ENCODE measurements around the gene AUTS2. TPM values are rescaled to one million over a fixed set of nuclear protein-coding genes. Genes with fewer than 3 reads are reported as not detected.

The AUTS2 gene
- polyA plus RNA-seq, 3 donors = 0.08 to 0.35 TPM; not detected in 1

GRCh38 chr7:69753981-69754380 lies 155.7 kb downstream of the AUTS2 start:
- Mint-ChIP-seq H3K27ac (no peak overlapping the region), H3K36me3 (no peaks in the 10 kb centered on the region), H3K4me3 (no peak overlapping the region), H3K9me3 (no peaks in the 10 kb centered on the region), H3K4me1 (peaks cover 4% of the 10 kb centered on the region), H3K27me3 (ENCODE audit: low read depth in 3 of 3) (peaks cover 0 to 1% (median 1%) of the 10 kb centered on the region in 3 donors)
- Histone ChIP-seq H3K9me3 (replicated peaks in 1 of 2; ENCODE audit: control insufficient read depth in 1 of 2, insufficient read depth in 1 of 2, low read length in 2 of 2) (no peaks in the 10 kb centered on the region), H2AFZ (ENCODE audit: insufficient read depth, low read depth, low read length, poor library complexity, severe bottlenecking) (no peak overlapping the region), H4K20me1 (ENCODE audit: insufficient read depth, low read length) (no peaks in the 10 kb centered on the region), H3K4me3 (replicated peaks in 1 of 3; ENCODE audit: low read depth in 2 of 3, low read length in 3 of 3) (no peak overlapping the region), H3K36me3 (replicated peaks in 1 of 2; ENCODE audit: control insufficient read depth in 1 of 2, insufficient read depth in 2 of 2, low read length in 2 of 2) (no peaks in the 10 kb centered on the region), H3K4me1 (ENCODE audit: control insufficient read depth in 1 of 2, insufficient read depth in 2 of 2, low read length in 2 of 2) (no peaks in the 10 kb centered on the region), H3K27me3 (ENCODE audit: control insufficient read depth in 2 of 2, insufficient read depth in 2 of 2, low read length in 2 of 2) (no peaks in the 10 kb centered on the region), H3K27ac (ENCODE audit: low read depth in 1 of 2, low read length in 2 of 2) (no peak overlapping the region), H3K79me2 (ENCODE audit: insufficient read depth, low read length) (no peaks in the 10 kb centered on the region), H3K9ac (ENCODE audit: insufficient read depth, low read length, poor library complexity, severe bottlenecking) (no peak overlapping the region), H3K4me2 (replicated peaks; ENCODE audit: extremely low read depth, low read length, poor library complexity, severe bottlenecking) (no peak overlapping the region)
- WGBS (ENCODE audit: insufficient coverage) = no CpG with 5 or more reads among the region's 2 CpGs
- intact Hi-C loops (cut with micrococcal nuclease) = no loop called here
- TF ChIP-seq, protein P1, sequence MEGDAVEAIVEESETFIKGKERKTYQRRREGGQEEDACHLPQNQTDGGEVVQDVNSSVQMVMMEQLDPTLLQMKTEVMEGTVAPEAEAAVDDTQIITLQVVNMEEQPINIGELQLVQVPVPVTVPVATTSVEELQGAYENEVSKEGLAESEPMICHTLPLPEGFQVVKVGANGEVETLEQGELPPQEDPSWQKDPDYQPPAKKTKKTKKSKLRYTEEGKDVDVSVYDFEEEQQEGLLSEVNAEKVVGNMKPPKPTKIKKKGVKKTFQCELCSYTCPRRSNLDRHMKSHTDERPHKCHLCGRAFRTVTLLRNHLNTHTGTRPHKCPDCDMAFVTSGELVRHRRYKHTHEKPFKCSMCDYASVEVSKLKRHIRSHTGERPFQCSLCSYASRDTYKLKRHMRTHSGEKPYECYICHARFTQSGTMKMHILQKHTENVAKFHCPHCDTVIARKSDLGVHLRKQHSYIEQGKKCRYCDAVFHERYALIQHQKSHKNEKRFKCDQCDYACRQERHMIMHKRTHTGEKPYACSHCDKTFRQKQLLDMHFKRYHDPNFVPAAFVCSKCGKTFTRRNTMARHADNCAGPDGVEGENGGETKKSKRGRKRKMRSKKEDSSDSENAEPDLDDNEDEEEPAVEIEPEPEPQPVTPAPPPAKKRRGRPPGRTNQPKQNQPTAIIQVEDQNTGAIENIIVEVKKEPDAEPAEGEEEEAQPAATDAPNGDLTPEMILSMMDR (IDR thresholded peaks at IDR 0.05) = no peak
- no peak for DNase-seq

DNA sequence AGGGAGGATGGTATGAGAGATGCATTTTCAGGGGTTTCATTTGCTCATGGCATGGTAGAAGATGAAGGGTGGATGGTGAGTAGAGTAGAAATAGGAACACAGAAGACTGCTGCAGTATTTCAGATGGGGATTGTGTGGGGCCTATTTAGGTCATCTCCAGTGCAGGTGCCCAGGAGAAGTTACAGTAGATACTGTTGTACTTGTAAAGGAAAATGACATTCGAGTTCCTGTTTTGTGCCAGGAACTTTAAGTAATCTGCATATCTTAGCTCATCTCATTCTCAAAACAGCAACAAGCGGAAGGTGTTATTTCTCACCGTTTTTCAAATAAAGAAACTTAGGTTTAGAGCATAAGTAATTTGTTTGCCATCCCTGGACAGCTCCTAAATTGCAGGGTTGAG lies 156.2 kb downstream of the AUTS2 start:
- Mint-ChIP-seq H3K27me3 (ENCODE audit: low read depth in 3 of 3) (peaks cover 0 to 1% (median 1%) of the 10 kb centered on the region in 3 donors), H3K27ac (no peak overlapping the region)
- no peak overlapping the region for H3K4me2 ChIP-seq (replicated peaks; ENCODE audit: extremely low read depth, low read length, poor library complexity, severe bottlenecking)

More for the DNA sequence above, 156.2 kb downstream of the AUTS2 start:
- no peak overlapping the region for H3K4me3 Mint-ChIP-seq
- no peak overlapping the region for H3K4me3 ChIP-seq (replicated peaks in 1 of 3; ENCODE audit: low read depth in 2 of 3, low read length in 3 of 3)
- no peaks in the 10 kb centered on the region for H3K4me1 ChIP-seq (ENCODE audit: control insufficient read depth in 1 of 2, insufficient read depth in 2 of 2, low read length in 2 of 2)
- no peaks in the 10 kb centered on the region for H3K36me3 Mint-ChIP-seq
- H3K4me1 Mint-ChIP-seq = peaks cover 4% of the 10 kb centered on the region
- no peak overlapping the region for H3K9ac ChIP-seq (ENCODE audit: insufficient read depth, low read length, poor library complexity, severe bottlenecking)
- no peak for DNase-seq
- no peaks in the 10 kb centered on the region for H3K9me3 ChIP-seq (replicated peaks in 1 of 2; ENCODE audit: control insufficient read depth in 1 of 2, insufficient read depth in 1 of 2, low read length in 2 of 2)
- TF ChIP-seq, protein P1 (IDR thresholded peaks at IDR 0.05) = no peak
- no peaks in the 10 kb centered on the region for H3K9me3 Mint-ChIP-seq
- WGBS (ENCODE audit: insufficient coverage) = no CpG with 5 or more reads among the region's 3 CpGs
- no peaks in the 10 kb centered on the region for H4K20me1 ChIP-seq (ENCODE audit: insufficient read depth, low read length)
- no peaks in the 10 kb centered on the region for H3K27me3 ChIP-seq (ENCODE audit: control insufficient read depth in 2 of 2, insufficient read depth in 2 of 2, low read length in 2 of 2)
- H3K27ac ChIP-seq (ENCODE audit: low read depth in 1 of 2, low read length in 2 of 2) = no peak overlapping the region
- H3K36me3 ChIP-seq (replicated peaks in 1 of 2; ENCODE audit: control insufficient read depth in 1 of 2, insufficient read depth in 2 of 2, low read length in 2 of 2) = no peaks in the 10 kb centered on the region
- H2AFZ ChIP-seq (ENCODE audit: insufficient read depth, low read depth, low read length, poor library complexity, severe bottlenecking) = no peak overlapping the region
- H3K79me2 ChIP-seq (ENCODE audit: insufficient read depth, low read length) = no peaks in the 10 kb centered on the region
- intact Hi-C loops (cut with micrococcal nuclease) = no loop called here

All from CD14-positive monocyte (primary cell).